Memory B cell (primary cell): Measurements from ENCODE around the gene CEP68.
A peak's percentile ranks its signal among the peaks of the same experiment; 100 is the strongest.
"Not testable (repeated sequence)": the region's sequence is repeated elsewhere in the genome, so short reads cannot be mapped to it uniquely, and the experiment has no call there.

Source experiments
- ATAC-seq: fragments of 150-1000 bp; cut with Tn5 transposase; 2 replicates; pipeline ENCODE4 v1.10.0; 2021; ENCODE audit warnings: low read depth, mild to moderate bottlenecking, moderate library complexity
- DNase-seq, 2 donors: peaks; one replicate each; pipeline ENCODE4 v3.0.0; 2022; ENCODE audit warnings: low spot score in 2 of 2
- H3K27ac Mint-ChIP-seq: one replicate; pipeline ENCODE4 v1.8.0; 2022; ENCODE audit warnings: mild to moderate bottlenecking, moderate library complexity, mixed read lengths
- H3K27me3 Mint-ChIP-seq: one replicate; pipeline ENCODE4 v1.8.0; 2022; ENCODE audit warnings: mixed read lengths
- H3K36me3 Mint-ChIP-seq: one replicate; pipeline ENCODE4 v1.8.0; 2022; ENCODE audit warnings: mild to moderate bottlenecking, mixed read lengths
- H3K4me1 Mint-ChIP-seq: one replicate; pipeline ENCODE4 v1.8.0; 2022; ENCODE audit warnings: mixed read lengths
- H3K4me3 Mint-ChIP-seq: one replicate; pipeline ENCODE4 v1.8.0; 2022; ENCODE audit warnings: mild to moderate bottlenecking, moderate library complexity, mixed read lengths
- H3K9me3 Mint-ChIP-seq: one replicate; pipeline ENCODE4 v1.8.0; 2022; ENCODE audit warnings: mixed read lengths

Gene CEP68

GRCh38 chr2:65101071-65101470 is 44.9 kb downstream of the CEP68 start:
- Mint-ChIP-seq H3K27me3 (no peaks in the 10 kb centered on the region), H3K36me3 (peaks cover 17% of the 10 kb centered on the region), H3K27ac (no peak overlapping the region), H3K9me3 (no peaks in the 10 kb centered on the region), H3K4me1 (peaks cover 5% of the 10 kb centered on the region), H3K4me3 (no peak overlapping the region)
- ATAC-seq (no peak), DNase-seq (no peak)

GRCh38 chr2:65103013-65103715 is 46.9 kb downstream of the CEP68 start:
- Mint-ChIP-seq H3K27ac (no peak overlapping the region), H3K4me3 (no peak overlapping the region), H3K36me3 (peaks cover 14% of the 10 kb centered on the region), H3K27me3 (no peaks in the 10 kb centered on the region), H3K4me1 (peaks cover 5% of the 10 kb centered on the region), H3K9me3 (no peaks in the 10 kb centered on the region)
- no peak for ATAC-seq
- DNase-seq, result no peak

DNA sequence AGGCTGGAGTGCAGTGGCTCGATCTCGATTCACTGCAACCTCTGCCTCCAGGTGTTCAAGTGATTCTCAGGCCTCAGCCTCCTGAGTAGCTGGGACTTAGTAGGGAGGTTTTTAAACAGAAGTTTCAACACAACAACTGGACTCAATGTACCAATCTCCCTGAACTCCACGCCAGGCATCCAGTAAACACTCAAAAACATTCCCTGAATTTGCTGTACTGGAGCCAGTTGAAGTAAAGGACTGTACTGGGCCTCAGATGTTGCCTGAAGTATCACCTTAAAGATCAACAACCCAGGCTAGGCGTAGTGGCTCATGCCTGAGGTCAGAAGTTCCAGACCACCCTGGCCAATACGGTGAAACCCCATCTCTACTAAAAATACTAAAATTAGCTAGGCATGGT is 51.3 kb downstream of the CEP68 start:
- Mint-ChIP-seq H3K9me3 (no peaks in the 10 kb centered on the region), H3K4me1 (peaks cover 13% of the 10 kb centered on the region), H3K36me3 (peaks cover 17% of the 10 kb centered on the region), H3K27me3 (no peaks in the 10 kb centered on the region), H3K27ac (peak overlapping the region; percentile 65), H3K4me3 (no peak overlapping the region)
- no peak for DNase-seq
- ATAC-seq, result no peak

- Mint-ChIP-seq H3K27ac (no peak overlapping the region), H3K36me3 (peaks cover 17% of the 10 kb centered on the region), H3K4me3 (no peak overlapping the region), H3K27me3 (no peaks in the 10 kb centered on the region), H3K4me1 (peaks cover 16% of the 10 kb centered on the region), H3K9me3 (no peaks in the 10 kb centered on the region)
- ATAC-seq (no peak), DNase-seq (no peak)
Observed at GRCh38 chr2:65108780-65109179, 52.6 kb downstream of the CEP68 start.

DNA sequence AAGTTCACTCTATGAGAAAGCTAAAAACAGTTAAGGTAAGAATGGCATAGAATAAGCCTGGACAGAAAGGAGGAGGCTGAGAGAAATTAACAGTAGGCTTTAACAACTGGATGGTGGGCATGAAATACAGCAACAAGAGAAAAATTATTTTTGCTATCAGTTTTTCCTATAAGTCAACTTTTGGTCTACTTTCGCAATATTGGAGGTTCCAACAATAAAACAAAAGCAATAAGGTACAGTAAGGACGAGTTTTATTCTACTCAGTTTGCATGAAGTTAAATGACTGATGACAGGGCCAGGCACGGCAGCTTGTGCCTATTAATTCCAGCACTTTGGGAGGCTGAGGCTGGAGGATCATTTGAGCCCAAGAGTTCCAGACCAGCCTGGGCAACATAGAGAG is 56.4 kb downstream of the CEP68 start:
- Mint-ChIP-seq H3K4me3 (no peak overlapping the region), H3K27me3 (no peaks in the 10 kb centered on the region), H3K4me1 (peaks cover 24% of the 10 kb centered on the region), H3K9me3 (no peaks in the 10 kb centered on the region), H3K36me3 (peaks cover 12% of the 10 kb centered on the region), H3K27ac (peak overlapping the region; percentile 12)
- DNase-seq (no peak), ATAC-seq (no peak)

DNA sequence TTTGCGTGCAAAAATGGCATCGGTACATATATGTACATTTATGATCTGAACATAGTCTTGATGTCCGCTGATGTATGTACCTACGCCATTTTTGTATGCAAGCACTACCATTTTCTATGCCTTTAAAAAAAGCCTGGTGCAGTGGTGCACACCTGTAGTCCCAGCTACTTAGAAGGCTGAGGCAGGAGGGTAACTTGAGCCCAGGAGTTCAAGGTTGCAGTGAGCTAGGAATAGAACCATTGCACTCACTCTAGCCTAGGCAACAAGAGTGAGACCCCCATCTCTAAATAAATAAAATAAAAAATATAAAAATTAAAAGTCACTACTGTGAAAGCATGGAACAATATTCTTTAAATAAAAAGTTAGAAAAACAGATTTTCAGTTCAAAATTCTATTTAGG is 57.0 kb downstream of the CEP68 start:
- no peaks in the 10 kb centered on the region for H3K27me3 Mint-ChIP-seq
- H3K4me1 Mint-ChIP-seq, result peaks cover 28% of the 10 kb centered on the region
- H3K4me3 Mint-ChIP-seq, result no peak overlapping the region
- DNase-seq, result no peak
- peaks cover 12% of the 10 kb centered on the region for H3K36me3 Mint-ChIP-seq
- peak overlapping the region; percentile 12 for H3K27ac Mint-ChIP-seq
- no peak for ATAC-seq
- H3K9me3 Mint-ChIP-seq, result no peaks in the 10 kb centered on the region

DNA sequence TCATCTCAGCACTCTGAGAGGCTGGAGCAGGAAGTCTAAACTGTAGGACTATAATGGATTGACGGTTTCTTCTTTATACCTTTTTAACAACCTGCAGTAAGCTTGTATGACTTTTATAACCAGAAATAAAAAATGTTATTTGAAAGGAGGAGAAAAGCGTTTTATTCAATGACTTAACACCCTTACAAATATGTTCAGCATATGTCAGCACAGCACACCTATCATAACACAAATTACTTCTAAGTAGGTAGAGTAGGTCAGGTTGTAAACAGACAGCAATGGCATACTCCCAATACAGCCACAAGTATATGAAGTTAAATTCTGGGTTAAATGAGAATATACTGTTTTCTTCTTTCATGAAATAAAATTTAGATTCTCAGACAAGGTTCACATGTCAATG is 57.6 kb downstream of the CEP68 start:
- no peak overlapping the region for H3K27ac Mint-ChIP-seq
- DNase-seq (no peak), ATAC-seq (no peak)
- no peaks in the 10 kb centered on the region for H3K9me3 Mint-ChIP-seq
- no peak overlapping the region for H3K4me3 Mint-ChIP-seq
- H3K36me3 Mint-ChIP-seq, result peaks cover 12% of the 10 kb centered on the region
- no peaks in the 10 kb centered on the region for H3K27me3 Mint-ChIP-seq
- H3K4me1 Mint-ChIP-seq, result peaks cover 28% of the 10 kb centered on the region

DNA sequence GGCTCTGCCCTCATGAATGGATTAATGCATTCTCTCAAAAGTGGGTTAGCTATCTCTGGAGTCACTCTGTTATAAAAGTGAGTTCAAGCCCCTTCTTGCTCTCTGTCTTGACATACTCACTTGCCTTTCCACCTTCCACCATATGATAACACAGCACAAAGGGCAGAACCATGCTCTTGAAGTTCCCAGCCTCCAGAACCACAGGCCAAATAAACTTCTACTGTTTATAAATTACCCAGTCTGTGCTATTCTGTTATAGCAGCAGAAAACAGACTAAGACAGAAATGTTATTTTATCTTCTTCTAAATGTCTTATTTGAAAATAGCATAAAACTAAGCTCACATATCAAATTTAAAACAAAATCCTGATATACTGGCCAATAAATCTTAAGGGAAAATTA is 58.7 kb downstream of the CEP68 start:
- H3K27me3 Mint-ChIP-seq, result no peaks in the 10 kb centered on the region
- H3K9me3 Mint-ChIP-seq, result no peaks in the 10 kb centered on the region
- ATAC-seq (no peak), DNase-seq (no peak)
- H3K27ac Mint-ChIP-seq, result no peak overlapping the region
- H3K36me3 Mint-ChIP-seq, result peaks cover 8% of the 10 kb centered on the region
- peaks cover 25% of the 10 kb centered on the region for H3K4me1 Mint-ChIP-seq
- no peak overlapping the region for H3K4me3 Mint-ChIP-seq

DNA sequence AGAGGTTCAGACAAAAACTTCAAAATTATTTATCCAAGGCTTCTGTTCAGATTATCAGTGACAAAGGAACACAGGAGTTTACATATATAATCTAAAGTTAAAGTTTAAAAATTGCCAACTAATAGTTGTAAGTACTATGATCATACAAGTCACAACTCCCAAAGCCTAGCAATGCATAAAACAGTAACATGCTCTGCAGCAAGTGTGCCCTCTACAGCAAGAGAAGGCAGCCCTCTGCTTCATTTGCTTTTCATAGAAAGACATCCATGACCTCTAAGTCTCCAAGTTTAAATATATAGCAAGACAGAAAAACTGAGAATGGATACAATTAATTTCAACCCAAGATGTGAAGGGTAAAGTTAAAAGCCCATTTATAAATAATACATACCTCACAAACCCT is 60.4 kb downstream of the CEP68 start:
- Mint-ChIP-seq H3K4me3 (no peak overlapping the region), H3K27me3 (no peaks in the 10 kb centered on the region), H3K4me1 (peaks cover 29% of the 10 kb centered on the region), H3K27ac (no peak overlapping the region), H3K36me3 (peaks cover 3% of the 10 kb centered on the region), H3K9me3 (no peaks in the 10 kb centered on the region)
- DNase-seq (no peak), ATAC-seq (no peak)

DNA sequence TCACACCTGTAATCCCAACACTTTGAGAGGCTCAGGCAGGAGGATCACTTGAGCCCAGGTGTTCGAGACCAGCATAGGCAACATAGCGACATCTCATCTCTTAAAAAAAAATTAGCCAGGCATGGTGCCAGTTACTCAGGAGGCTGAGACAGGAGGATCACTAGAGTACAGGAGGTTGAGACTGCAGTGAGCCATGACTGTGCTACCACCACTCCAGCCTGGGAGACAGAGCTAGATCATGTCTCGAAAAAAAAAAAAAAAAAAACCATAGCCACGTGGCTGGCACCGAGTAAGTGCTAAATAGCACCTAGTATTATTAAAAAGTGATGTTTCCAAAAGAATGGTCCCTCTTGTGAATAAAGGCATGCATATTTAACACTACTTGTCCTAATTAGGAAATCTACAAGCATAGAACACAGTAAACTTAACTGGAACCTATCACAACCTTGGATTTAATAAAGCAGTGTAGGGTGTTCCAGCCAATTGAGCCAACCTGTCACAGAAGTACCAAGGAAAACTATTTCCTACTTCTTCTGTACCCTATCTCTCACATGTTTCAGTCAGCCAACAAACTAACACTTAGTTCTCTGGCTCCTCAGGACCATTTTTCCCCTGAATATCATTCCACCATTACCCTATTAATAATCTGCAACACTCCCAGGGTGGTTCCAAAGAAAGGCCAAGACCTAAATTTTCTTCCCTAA is 64.9 kb downstream of the CEP68 start:
- Mint-ChIP-seq H3K4me3 (no peak overlapping the region), H3K4me1 (peaks cover 28% of the 10 kb centered on the region), H3K9me3 (no peaks in the 10 kb centered on the region), H3K27ac (no peak overlapping the region), H3K27me3 (no peaks in the 10 kb centered on the region), H3K36me3 (no peaks in the 10 kb centered on the region)
- ATAC-seq, result no peak
- DNase-seq, result no peak

- no peak overlapping the region for H3K4me3 Mint-ChIP-seq
- H3K27ac Mint-ChIP-seq, result peak overlapping the region; percentile 3
- no peaks in the 10 kb centered on the region for H3K36me3 Mint-ChIP-seq
- ATAC-seq, result no peak
- peaks cover 31% of the 10 kb centered on the region for H3K4me1 Mint-ChIP-seq
- no peak for DNase-seq
- H3K27me3 Mint-ChIP-seq, result no peaks in the 10 kb centered on the region
- no peaks in the 10 kb centered on the region for H3K9me3 Mint-ChIP-seq
Observed at GRCh38 chr2:65122313-65122712, 66.1 kb downstream of the CEP68 start.

- DNase-seq, H3K27ac Mint-ChIP-seq, H3K9me3 Mint-ChIP-seq, ATAC-seq, H3K36me3 Mint-ChIP-seq, H3K4me3 Mint-ChIP-seq, H3K27me3 Mint-ChIP-seq: not testable (repeated sequence)
- H3K4me1 Mint-ChIP-seq, result peaks cover 26% of the 10 kb centered on the region
Observed at GRCh38 chr2:65125457-65125856, 69.2 kb downstream of the CEP68 start.

DNA sequence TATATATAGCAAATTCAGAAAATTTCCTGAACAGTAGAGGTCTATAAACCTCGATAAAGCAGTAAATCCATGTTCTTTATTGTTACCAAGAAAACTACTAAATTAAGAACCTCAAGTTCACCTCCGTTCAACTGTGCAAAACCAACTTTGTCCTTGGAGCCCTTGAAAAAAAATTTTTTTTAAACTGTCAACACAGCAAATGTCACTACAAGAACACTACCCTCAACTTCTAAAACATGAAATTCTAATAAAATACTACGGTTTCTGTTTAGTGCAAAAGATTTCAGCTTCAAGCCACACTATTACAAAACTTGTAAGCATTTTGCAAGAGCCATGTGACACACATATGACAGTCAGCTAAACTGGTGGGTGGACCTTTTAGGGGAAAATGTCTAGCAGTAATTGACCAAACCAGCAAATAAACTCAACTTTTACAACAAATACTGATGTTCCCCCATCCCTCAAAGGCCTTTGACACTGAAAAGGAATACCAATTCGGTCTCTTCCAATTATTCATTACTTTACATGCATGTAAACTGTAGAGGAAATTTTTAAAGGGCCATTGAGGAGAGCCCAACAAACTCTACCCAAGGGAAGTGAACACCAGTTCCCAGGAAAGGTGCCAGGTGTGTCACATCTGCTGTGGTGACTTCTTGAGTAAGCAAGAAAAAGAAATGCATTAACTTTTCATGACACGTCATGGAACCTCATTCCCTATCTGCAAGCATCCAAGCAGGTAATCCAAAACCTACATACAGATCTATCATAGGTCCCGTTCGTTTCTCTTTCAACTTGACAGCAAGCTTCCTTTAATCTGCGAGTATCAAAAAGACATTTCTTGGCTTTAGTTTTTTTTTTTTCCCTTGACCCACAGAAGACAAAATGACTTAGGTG is 72.3 kb downstream of the CEP68 start:
- Mint-ChIP-seq H3K36me3 (no peaks in the 10 kb centered on the region), H3K27me3 (no peaks in the 10 kb centered on the region), H3K9me3 (no peaks in the 10 kb centered on the region), H3K4me1 (peaks cover 19% of the 10 kb centered on the region), H3K4me3 (peak overlapping the region; percentile 94), H3K27ac (peak overlapping the region; percentile 96)
- no peak for ATAC-seq
- DNase-seq, result no peak

GRCh38 chr2:65129286-65129825 is 73.1 kb downstream of the CEP68 start:
- no peaks in the 10 kb centered on the region for H3K36me3 Mint-ChIP-seq
- no peaks in the 10 kb centered on the region for H3K9me3 Mint-ChIP-seq
- no peak for ATAC-seq
- H3K4me3 Mint-ChIP-seq, result peak overlapping the region; percentile 94
- H3K4me1 Mint-ChIP-seq, result peaks cover 19% of the 10 kb centered on the region
- no peaks in the 10 kb centered on the region for H3K27me3 Mint-ChIP-seq
- DNase-seq, result peak in 1 of 2 donors; percentile 5
- H3K27ac Mint-ChIP-seq, result peak overlapping the region; percentile 96
